NCI-H1436 treated with DMSO at 0.1 percent for 48 hours (cell line): ENCODE measurements around the gene PHIP.

Experiments used
- DNase-seq: peaks from one replicate; lab custom pipeline; 2025; lab: John Stamatoyannopoulos, UW

PHIP gene

DNA sequence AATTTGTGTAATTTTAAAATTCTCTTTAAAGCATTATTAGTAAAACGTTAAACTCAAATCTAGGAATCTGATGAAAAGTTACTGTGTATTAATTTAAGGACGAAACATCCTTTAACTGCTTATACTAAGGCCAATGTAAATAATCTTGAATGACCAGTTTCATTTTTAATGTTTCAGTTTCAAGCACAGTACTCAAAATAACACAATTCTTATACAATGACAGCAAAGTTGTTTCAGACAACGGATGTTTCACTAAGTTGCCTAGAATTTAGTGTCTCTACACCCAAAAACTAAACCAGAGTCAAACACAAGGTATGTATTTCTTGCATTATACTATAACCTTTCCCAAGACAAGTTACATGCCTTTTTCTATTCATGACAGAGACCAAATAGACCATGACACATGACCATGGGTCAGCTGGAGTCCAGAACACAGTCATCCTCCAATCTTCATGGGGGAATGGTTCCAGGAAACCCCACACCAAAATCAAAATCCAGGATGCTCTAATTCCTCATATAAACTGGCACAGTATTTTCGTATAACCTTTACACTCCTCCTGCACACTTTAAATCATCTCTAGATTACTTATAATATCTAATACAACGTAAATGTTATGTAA is 7.7 kb downstream of the PHIP start:
- DNase-seq, result no peak

DNA sequence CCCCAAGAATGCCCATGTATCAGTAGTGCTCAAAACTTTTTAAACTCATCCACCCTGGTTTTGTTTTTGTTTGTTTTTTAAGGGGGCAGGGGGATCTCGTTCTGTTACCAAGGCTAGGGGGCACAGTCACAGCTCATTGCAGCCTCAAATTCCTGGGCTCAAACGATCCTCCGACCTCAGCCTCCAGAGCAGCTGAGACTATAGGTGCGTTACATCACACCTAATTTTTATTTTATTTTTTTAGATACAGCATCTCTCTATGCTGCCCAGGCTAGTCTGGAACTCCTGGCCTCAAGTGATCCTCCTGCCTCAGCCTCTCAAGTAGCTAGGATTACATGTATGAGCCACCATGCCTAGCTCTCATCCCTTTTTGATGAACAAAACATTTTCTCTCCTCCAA is 11.2 kb downstream of the PHIP start:
- DNase-seq, result no peak

DNA sequence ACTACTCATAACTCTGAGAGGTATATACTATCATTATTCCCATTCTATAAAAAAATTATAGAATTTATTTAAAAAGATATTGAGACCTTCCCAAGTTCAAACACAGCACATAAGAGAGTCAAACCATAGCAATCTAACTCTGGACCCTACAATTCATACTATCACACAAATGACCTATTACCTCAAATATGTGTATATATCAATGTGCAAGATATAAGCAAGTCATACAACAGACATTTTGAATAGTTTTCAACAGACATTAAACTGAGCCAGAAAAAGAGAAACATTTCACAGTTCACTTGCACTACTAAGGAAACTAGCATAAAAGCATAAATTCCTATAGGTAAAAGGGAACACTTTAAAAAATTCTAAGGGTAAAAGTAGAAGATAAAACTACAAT is 11.7 kb downstream of the PHIP start:
- DNase-seq, result no peak

GRCh38 chr6:79065232-79065631 is 12.8 kb downstream of the PHIP start:
- no peak for DNase-seq

- DNase-seq, result no peak
These were observed 13.4 kb downstream of the PHIP start for GRCh38 chr6:79064635-79065034.

DNA sequence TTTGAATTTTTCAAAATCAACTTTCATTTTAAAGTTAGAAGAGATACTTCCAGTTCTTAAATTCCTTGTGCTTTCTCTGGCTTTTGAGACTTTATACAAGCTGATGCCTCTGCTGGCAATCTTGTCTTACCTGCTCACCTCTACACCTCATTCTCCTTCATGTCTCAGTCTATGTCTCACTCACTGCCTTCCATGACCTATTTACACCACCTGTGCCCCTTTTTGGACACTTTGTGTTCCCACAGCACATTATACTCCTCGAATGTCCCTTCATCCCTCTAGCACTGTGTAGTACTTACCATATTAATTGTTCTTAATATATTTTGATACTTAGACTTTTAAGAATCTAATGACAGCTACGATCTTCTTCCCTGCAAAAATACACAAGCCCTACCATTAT is 15.3 kb downstream of the PHIP start:
- DNase-seq, result no peak

DNA sequence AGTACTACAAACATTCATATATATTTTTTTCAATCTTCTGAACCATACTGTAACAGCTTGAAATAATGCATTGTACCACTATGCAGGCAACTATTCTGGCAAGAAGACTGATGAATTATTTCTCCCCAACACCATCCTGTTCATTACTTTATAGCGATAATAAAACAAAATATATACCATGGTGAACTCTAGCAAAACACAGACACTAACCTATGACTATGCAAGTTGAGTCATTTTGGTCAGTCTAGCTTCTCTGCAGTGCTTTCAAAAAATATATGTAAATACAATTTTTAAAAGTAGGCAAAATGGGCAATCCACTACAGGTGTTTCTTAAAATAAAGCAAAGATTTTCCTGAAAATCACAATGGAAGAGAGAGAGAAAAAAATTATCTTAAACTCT is 20.3 kb downstream of the PHIP start:
- DNase-seq, result no peak

DNA sequence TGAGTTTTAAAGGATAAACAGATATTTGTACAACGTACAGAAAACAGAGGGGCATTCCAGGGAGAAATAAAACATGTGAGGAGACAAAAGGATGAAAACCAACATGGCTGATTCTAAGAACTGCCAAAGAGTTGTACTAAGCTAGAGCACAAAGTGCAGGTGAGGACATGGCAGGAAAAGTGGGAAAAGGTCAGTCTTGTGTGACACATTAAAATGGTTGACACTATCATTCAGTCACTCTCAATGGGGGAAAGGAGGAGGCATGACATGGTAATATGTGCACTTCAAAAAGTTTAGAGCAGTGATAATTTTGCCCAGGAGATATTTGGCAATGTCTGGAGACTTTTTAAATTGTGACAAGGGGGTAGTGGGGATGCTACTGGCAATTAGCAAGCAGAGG is 21.8 kb downstream of the PHIP start:
- DNase-seq, result no peak

DNA sequence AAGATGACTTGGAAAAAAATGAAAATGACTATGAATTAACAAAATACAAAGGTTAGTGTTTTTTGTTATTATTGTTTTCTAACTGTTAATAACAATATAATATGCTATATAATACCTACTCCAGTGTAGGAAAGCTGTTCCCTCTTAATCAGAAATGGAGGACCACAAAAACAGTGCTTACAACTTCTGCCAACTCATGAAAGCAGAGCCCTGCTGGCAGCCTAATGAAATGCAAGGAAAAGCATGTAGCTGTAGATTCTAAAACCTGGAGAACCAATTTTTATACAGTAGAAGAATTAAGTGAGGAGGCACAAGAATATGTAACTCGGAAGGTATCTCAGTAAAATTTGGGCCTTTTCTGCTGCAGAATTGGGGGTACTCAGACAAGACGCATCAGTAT is 29.4 kb downstream of the PHIP start:
- no peak for DNase-seq

DNA sequence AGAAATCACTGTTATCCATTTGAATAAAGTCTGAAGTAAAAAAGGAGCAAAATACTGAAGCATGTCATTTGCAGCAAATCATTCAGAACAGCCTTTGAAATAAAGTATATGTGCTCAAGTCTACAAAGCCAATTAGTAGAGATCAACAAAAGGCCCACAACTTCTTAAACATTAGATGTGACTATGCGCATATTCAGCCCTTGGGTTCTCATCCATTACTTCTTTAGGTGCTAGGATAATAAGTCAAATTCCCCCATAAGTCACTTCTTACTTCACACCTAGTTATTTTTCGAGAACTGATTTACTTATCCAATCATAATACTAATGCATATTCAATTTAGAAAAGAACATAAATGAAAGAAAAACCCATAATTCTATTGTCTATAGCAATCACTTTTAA is 31.0 kb downstream of the PHIP start:
- DNase-seq, result no peak

GRCh38 chr6:79045966-79046365 is 32.1 kb downstream of the PHIP start:
- no peak for DNase-seq

- DNase-seq, result no peak
These were observed 35.3 kb downstream of the PHIP start for GRCh38 chr6:79042799-79043126.

GRCh38 chr6:79042088-79042798 is 35.8 kb downstream of the PHIP start:
- DNase-seq, result no peak

DNA sequence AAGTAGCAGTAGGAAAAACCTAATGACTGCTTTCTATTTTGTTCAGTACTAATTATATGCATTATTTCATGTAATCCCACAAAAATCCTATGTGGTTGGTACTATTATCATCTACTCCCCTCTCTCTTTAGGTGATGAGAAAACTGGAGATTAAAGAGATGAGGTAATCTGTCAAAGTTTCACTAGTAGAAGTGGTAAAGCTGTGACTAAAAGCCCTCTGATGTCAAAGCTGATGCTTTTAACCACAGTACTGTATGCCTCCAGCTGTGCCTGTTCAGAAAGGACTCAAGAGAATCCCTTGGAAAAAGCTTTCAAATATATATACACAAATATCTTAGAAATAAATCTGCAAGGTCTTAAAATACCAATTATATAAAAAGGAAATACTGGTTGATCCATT is 38.0 kb downstream of the PHIP start:
- DNase-seq, result no peak

DNA sequence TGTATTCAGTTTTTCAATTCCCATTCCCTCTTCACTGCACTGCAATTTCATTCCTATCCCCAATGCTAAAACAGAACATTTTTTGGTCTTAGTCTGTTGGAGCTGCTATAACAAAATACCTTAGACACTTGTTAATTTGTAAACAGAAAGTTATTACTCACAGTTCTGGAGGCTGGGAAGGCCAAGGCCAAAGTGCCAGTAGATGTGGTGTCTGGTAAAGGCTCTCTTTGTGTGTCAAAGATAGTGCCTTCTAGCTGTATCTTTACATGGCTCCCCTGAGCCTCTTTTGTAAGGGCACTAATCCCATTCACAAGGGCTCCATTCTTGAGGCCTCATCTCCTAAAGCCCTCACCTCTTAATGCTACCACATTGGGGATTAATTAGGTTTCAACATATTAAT is 40.0 kb downstream of the PHIP start:
- DNase-seq, result no peak

- no peak for DNase-seq
These were observed 43.2 kb downstream of the PHIP start for GRCh38 chr6:79034865-79035264.

- no peak for DNase-seq
These were observed 44.8 kb downstream of the PHIP start for GRCh38 chr6:79033279-79033678.

DNA sequence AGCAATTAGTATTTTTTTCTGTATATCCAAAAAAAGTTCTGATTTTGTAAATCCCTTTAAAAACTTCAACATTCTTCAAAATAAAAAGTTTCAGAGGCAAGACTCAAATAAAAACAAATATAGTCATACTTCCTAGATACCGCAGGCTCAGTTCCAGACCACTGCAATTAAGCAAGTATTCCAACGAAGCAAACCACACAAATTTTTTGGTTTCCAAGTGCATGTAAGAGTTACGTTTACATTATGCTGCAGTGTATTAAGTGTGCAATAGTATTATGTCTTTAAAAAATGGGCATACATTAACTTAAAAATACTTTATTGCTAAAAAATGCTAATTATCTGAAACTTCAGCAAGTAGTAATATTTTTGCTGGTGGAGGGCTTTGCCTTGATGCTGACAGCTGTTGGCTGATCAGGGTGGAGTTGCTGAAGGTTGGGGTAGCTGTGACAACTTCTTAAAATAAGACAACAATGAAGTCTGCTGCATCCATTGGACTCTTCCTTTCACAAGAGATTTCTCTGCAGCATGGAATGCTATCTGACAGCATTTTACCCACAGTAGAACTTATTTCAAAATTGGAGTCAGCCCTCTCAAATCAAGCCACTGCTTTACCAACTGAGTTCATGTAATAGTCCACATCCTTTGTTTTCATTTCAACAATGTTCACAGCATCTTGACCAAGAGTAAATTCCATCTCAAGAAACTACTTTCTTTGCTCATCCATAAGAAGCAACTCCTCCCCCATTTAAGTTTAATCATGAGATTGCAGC is 46.0 kb downstream of the PHIP start:
- no peak for DNase-seq

GRCh38 chr6:79030511-79030910 is 47.5 kb downstream of the PHIP start:
- DNase-seq, result no peak

DNA sequence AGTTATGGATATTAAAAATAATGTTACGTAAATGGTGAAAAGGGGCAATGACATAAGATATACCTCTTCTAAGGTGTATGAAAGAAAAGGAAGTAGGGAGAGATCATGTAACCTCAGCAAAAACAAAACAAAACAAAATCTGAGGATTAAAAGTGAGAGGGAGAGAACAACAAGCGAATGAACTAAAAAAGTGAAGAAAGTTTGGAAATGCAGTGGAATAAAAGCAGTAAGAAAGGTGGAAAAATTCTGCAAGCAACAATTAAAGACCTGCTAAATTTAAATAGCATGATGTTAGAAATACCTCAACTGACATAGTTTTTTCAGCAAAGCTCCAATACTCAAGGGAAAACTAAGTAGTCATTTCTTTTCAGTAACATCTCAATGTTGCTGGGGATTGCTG is 48.0 kb downstream of the PHIP start:
- DNase-seq, result no peak

GRCh38 chr6:79028641-79029314 is 49.3 kb downstream of the PHIP start:
- DNase-seq, result no peak

DNA sequence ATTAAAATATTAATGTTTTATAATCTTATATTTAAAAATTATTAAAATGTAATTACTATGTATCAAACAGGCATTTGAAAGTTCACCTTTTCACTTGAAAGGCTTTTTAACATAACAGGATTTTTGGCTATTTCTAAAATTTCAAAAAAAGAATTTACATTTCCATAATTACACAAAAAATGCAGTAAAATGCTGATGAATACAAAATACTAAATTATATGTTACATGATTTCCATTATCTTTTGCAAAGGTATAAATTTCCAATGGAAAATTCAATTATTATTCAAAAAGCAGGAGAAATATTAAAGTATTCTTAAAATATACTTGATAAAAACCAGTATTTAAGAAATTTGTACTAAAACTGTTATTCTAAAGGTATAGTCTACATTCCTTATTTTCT is 66.1 kb downstream of the PHIP start:
- DNase-seq, result no peak

DNA sequence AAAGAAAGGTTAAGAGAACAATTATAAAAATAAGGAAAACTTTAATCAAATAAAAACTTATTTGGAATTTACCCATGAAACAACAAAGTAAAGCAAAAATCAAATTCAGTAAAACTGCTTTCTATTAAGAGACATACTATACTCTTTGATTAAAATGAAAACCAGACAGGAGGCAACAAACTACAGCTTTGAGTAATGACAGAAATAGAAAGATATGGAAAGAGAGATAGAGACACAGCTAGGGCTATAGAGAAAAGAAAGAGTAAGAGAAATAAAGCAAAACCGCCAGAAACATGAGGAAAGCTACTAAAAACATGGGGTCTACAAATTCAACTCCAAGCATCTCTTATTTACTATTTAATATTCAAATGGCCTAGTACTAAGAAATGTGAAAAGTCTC is 67.6 kb downstream of the PHIP start:
- DNase-seq, result no peak
